Glutamatergic neuron (in vitro differentiated cells): ENCODE measurements around the gene TNPO2. TPM values are rescaled to one million over a fixed set of nuclear protein-coding genes. Genes with fewer than 3 reads are reported as not detected.
A peak's percentile ranks its signal among the peaks of the same experiment; 100 is the strongest.

Experiments
- DNase-seq: peaks from one replicate; pipeline ENCODE4 v3.0.0; 2022
- H3K27ac Mint-ChIP-seq: one replicate; pipeline ENCODE4 v1.8.0; 2020; ENCODE audit warnings: mild to moderate bottlenecking, mixed read lengths, inconsistent platforms; ENCODE audit not compliant: unreplicated experiment
- H3K27me3 Mint-ChIP-seq: one replicate; pipeline ENCODE4 v1.8.0; 2020; ENCODE audit warnings: mild to moderate bottlenecking, moderate library complexity, mixed read lengths, inconsistent platforms; ENCODE audit not compliant: unreplicated experiment
- H3K36me3 Mint-ChIP-seq: one replicate; pipeline ENCODE4 v1.8.0; 2020; ENCODE audit warnings: mild to moderate bottlenecking, mixed read lengths, inconsistent platforms; ENCODE audit not compliant: unreplicated experiment
- H3K4me1 Mint-ChIP-seq: one replicate; pipeline ENCODE4 v1.8.0; 2020; ENCODE audit warnings: mild to moderate bottlenecking, low read depth, mixed read lengths, inconsistent platforms; ENCODE audit not compliant: unreplicated experiment
- H3K4me3 Mint-ChIP-seq: one replicate; pipeline ENCODE4 v1.8.0; 2020; ENCODE audit warnings: mild to moderate bottlenecking, mixed read lengths, inconsistent platforms; ENCODE audit not compliant: unreplicated experiment
- H3K9me3 Mint-ChIP-seq: one replicate; pipeline ENCODE4 v1.8.0; 2020; ENCODE audit warnings: mild to moderate bottlenecking, moderate library complexity, mixed read lengths, inconsistent platforms; ENCODE audit not compliant: unreplicated experiment
- total RNA-seq: library from RNA; stranded (reverse); fragmentation: NEBNext Ultra II Directional; extraction: Animal tissue kit (Norgen Biotek cat#: 25700); gene quantifications from one replicate; pipeline ENCODE4 v1.2.1, GENCODE V29; 2021; ENCODE audit not compliant: unreplicated experiment
- TF ChIP-seq, protein P1 (sequence below): fragments of 200-600 bp; sonication (generic); IDR thresholded peaks from one replicate; pipeline ENCODE4 v1.5.0; 2021; ENCODE audit not compliant: partially characterized antibody, unreplicated experiment

The TNPO2 gene
- total RNA-seq, 1 donor from 2014 or later: 135 TPM

DNA sequence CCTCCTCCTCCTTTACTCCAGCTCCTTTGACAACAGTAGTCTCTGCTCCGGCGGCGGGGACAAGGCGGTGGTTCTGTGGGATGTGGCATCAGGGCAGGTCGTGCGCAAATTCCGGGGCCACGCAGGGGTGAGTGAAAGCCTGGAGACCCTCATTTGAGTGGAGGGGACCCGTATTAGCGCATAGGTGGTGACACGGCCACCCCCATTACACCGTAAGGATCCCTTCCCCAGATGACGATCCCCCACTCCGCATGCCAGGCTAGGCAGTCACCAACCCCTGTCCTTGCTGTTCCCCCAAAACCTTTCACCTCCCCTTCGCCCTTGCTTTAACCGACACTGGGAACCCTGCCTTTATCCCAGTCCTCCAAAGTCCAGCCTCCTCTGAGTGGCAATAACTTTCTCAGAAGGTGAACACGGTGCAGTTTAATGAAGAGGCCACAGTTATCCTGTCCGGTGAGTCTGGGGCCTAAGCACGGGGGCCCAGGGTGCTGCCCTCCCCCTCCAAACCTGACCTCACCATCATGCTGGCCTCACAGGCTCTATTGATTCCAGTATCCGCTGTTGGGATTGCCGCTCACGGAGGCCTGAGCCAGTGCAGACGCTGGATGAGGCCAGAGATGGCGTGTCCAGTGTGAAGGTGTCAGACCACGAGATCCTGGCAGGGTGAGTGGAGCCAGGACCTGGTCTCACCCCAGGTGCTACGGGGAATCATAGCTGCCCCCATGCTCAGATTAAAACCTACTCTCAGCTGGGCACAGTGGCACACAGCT is 53.4 kb downstream of the TNPO2 start:
- no peak for DNase-seq
- H3K4me3 Mint-ChIP-seq: peak overlapping the region; percentile 99
- TF ChIP-seq, protein P1, sequence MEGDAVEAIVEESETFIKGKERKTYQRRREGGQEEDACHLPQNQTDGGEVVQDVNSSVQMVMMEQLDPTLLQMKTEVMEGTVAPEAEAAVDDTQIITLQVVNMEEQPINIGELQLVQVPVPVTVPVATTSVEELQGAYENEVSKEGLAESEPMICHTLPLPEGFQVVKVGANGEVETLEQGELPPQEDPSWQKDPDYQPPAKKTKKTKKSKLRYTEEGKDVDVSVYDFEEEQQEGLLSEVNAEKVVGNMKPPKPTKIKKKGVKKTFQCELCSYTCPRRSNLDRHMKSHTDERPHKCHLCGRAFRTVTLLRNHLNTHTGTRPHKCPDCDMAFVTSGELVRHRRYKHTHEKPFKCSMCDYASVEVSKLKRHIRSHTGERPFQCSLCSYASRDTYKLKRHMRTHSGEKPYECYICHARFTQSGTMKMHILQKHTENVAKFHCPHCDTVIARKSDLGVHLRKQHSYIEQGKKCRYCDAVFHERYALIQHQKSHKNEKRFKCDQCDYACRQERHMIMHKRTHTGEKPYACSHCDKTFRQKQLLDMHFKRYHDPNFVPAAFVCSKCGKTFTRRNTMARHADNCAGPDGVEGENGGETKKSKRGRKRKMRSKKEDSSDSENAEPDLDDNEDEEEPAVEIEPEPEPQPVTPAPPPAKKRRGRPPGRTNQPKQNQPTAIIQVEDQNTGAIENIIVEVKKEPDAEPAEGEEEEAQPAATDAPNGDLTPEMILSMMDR: no peak
- H3K27ac Mint-ChIP-seq: peak overlapping the region; percentile 100
- peaks cover 16% of the 10 kb centered on the region for H3K4me1 Mint-ChIP-seq
- peaks cover 10% of the 10 kb centered on the region for H3K9me3 Mint-ChIP-seq
- H3K27me3 Mint-ChIP-seq: peaks cover 11% of the 10 kb centered on the region
- no peaks in the 10 kb centered on the region for H3K36me3 Mint-ChIP-seq

DNA sequence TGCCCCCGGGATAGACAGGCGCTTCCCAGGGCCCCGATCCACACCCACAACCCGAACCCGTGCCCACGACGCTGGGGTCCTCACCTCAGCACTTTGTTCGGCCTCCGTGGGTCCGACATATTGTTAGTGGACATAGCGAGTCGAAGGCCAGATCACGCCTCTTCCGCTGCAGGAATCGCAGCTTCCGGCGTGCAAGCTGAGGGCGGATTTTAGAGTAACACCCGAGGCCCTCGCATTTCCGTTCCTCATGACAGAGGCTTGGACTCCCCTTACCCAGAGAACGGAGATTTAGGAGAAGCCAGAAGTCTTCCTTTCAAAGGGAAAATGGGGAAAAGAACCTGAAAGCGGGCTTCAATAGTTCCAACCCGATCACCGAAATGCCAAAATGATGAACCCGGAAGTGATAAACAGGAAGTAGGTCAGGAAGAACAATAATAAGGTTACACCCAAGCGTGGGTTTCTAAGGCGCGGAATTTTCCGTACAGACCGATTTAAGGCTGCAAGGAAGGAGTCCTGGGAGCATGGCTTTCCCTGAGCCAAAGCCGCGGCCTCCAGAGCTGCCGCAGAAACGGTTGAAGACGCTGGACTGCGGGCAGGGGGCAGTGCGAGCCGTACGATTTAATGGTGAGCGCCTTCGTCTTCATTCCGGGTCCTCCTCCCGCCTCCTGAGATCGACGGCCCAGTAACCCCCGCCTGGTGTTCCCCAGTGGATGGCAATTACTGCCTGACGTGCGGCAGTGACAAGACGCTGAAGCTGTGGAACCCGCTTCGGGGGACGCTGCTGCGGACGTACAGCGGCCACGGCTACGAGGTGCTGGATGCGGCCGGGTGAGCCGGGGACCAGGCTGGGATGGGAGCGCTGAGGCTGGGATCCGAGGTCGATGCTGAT is 54.2 kb downstream of the TNPO2 start:
- no peaks in the 10 kb centered on the region for H3K36me3 Mint-ChIP-seq
- TF ChIP-seq, protein P1: peak; percentile 9
- H3K4me1 Mint-ChIP-seq: peaks cover 16% of the 10 kb centered on the region
- peaks cover 9% of the 10 kb centered on the region for H3K9me3 Mint-ChIP-seq
- peaks cover 11% of the 10 kb centered on the region for H3K27me3 Mint-ChIP-seq
- H3K27ac Mint-ChIP-seq: peak overlapping the region; percentile 100
- peak overlapping the region; percentile 99 for H3K4me3 Mint-ChIP-seq
- DNase-seq: peak; percentile 58

DNA sequence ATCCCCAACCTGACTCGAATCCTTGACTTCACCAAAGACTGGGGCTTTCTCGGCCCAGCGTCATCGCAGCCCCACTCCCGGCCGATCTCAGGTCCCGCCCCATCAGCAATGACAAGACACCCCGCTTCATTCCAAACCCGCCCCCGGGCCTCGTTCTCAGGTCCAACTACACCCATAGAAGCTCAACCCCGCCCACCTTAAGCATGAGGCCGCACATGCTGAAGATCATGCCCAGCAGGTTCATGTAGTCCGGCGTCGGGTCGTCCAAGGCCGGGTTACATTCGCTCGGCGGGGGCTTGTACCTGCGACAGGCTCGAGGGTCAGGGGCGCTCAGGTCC is 54.8 kb downstream of the TNPO2 start:
- peaks cover 8% of the 10 kb centered on the region for H3K9me3 Mint-ChIP-seq
- TF ChIP-seq, protein P1: no peak
- peaks cover 11% of the 10 kb centered on the region for H3K27me3 Mint-ChIP-seq
- peak; percentile 48 for DNase-seq
- H3K4me3 Mint-ChIP-seq: peak overlapping the region; percentile 99
- H3K27ac Mint-ChIP-seq: peak overlapping the region; percentile 100
- H3K36me3 Mint-ChIP-seq: no peaks in the 10 kb centered on the region
- H3K4me1 Mint-ChIP-seq: peaks cover 16% of the 10 kb centered on the region

DNA sequence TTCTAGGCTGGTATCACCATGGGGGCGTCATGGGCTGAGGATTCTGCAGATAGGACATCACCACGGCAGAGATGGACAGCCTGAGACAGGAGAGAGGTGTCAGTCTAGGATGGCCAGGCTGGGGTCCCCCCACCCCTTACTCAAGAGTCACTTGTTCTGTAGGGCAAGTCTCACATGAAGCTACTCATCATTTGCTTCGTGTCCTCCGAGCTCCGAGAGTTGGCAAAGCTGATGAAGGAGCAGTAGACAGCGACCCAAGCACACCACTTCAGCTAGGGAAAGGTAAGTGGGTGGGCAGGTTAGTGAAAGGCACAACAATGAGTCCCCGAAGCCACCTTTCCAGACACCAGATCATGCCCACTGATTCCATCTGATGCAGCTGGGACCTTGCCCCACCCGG is 55.4 kb downstream of the TNPO2 start:
- peaks cover 8% of the 10 kb centered on the region for H3K9me3 Mint-ChIP-seq
- peak overlapping the region; percentile 100 for H3K27ac Mint-ChIP-seq
- H3K4me3 Mint-ChIP-seq: peak overlapping the region; percentile 99
- peaks cover 11% of the 10 kb centered on the region for H3K27me3 Mint-ChIP-seq
- H3K4me1 Mint-ChIP-seq: peaks cover 16% of the 10 kb centered on the region
- TF ChIP-seq, protein P1: no peak
- DNase-seq: no peak
- no peaks in the 10 kb centered on the region for H3K36me3 Mint-ChIP-seq
